DMS 273 (cell line): ENCODE measurements around the gene RIMS4.

Experiments used
- DNase-seq: peaks from one replicate; lab custom pipeline; 2025; ENCODE audit not compliant: unreplicated experiment; lab: John Stamatoyannopoulos, UW

The RIMS4 gene

DNA sequence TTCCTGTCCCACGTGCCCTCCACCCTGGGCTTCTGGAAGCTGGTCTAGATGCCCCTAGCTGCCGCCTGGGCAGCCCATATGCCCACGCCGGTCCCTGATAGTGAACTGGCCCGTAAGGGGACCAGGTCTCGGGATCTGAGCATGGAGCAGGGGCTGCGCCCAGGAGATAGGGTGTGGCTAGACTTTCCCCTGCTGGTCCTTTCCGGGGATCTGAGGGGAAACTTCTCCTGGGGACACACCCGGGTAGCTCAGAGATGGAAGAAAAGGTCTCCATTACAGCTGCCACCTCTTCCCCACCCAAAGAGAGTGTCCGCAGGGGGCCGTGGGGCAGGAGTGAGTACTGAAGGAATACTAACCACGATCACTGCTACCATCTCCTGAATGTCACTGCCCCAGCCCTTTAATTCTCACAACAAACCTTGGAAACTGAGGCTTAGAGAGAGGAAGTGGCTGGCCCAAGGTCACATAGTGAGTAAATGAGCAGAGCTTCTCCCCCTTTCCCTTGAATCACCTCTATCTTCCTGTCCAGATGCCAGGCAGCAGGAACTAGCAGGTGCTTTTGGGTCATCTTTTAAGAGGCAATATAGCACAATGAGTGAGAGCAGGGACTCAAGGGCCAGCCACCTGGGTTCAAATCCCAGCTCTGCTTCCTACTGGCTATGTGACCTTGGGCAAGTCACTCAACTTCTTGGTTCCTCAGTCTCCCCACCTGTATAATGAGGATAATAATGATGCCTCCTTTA, 107.0 kb downstream of the RIMS4 start:
- peak; percentile 48 for DNase-seq

DNA sequence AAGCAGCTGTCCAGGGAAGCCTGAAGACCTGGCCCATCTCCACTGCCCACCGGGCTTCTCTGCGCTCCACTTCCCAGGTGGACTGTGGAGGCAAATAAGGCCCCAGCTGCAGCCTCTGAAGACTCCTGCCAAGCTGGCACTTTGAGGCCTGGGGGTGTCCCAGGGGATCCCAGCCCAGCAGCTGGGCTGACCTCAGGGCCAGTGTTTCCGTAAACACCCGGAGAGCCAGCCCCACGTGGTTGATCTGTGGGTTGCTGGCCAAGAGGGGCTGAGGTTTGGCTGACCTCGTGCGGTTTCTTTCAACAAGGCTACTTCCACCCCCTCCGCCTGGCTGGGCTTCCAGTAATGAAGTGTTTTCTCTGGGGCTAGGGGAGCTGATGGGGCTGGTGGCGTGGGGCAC, 107.6 kb downstream of the RIMS4 start:
- peak; percentile 89 for DNase-seq

DNA sequence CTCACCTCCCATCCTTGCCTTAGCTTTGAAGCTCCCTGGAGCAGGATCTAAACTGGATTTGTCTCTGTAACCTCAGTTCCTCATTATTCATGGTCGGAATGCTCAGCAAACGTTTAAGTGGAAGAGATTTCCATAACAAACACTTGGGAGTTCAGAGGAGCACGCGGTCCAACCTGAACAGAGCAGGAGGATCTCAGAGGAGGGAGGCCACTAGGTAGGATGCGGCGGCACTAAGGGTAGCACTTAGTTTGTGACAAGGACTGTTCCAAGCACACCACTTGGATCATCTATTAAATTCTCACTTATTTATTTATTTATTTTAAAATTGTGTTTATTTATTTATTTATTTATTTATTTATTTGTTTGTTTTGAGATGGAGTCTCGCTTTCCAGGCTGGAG, 108.5 kb downstream of the RIMS4 start:
- DNase-seq, result peak; percentile 34
